Activated T-cell treated with anti-CD3 and anti-CD28 coated beads, Interleukin-2, amount 50 U/mL, for 72 hours (primary cell): ENCODE data around the gene GFAP. TPM values are rescaled to one million over a fixed set of nuclear protein-coding genes. Genes with fewer than 3 reads are reported as not detected.

Experiments
- ATAC-seq, 2 donors: fragments of 150-1000 bp; cut with Tn5 transposase; replicated peaks in 1 of 2; 2 replicates each; pipeline ENCODE4 v1.10.0; 2021; ENCODE audit warnings: moderate library complexity in 2 of 2, mild to moderate bottlenecking in 1 of 2
- DNase-seq, 2 donors: peaks; one replicate each; pipeline ENCODE4 v3.0.0; 2021 to 2022; ENCODE audit warnings: mixed read lengths in 1 of 2
- H3K27ac Mint-ChIP-seq: one replicate; pipeline ENCODE4 v1.8.0; 2022; ENCODE audit warnings: mild to moderate bottlenecking, moderate library complexity, mixed read lengths
- H3K27me3 Mint-ChIP-seq: one replicate; pipeline ENCODE4 v1.8.0; 2022; ENCODE audit warnings: low read depth, mixed read lengths
- H3K36me3 Mint-ChIP-seq, 2 donors: one replicate each; pipeline ENCODE4 v1.8.0; 2022; ENCODE audit warnings: mixed read lengths in 2 of 2, mild to moderate bottlenecking in 1 of 2; ENCODE audit not compliant: insufficient read depth in 2 of 2
- H3K4me1 Mint-ChIP-seq: one replicate; pipeline ENCODE4 v1.8.0; 2022; ENCODE audit warnings: low read depth, mixed read lengths
- H3K4me3 Mint-ChIP-seq, 2 donors: one replicate each; pipeline ENCODE4 v1.8.0; 2022; ENCODE audit warnings: mild to moderate bottlenecking in 2 of 2, mixed read lengths in 2 of 2, moderate library complexity in 2 of 2
- H3K9me3 Mint-ChIP-seq, 2 donors: one replicate each; pipeline ENCODE4 v1.8.0; 2022; ENCODE audit warnings: mixed read lengths in 2 of 2
- total RNA-seq, 2 donors: library from RNA; stranded (reverse); gene quantifications; one replicate each; pipeline ENCODE4 v1.2.3, GENCODE V29; 2022

GFAP gene
- total RNA-seq, 2 donors from 2014 or later = not detected

GRCh38 chr17:44871556-44871955 lies 43.7 kb downstream of the GFAP start:
- Mint-ChIP-seq H3K27me3 (no peaks in the 10 kb centered on the region), H3K9me3 (no peaks in the 10 kb centered on the region), H3K27ac (no peak overlapping the region), H3K4me3 (no peak overlapping the region), H3K4me1 (no peaks in the 10 kb centered on the region), H3K36me3 (peaks cover 2 to 12% of the 10 kb centered on the region in 2 donors)
- no peak for DNase-seq
- ATAC-seq = no peak

- ATAC-seq (no peak), DNase-seq (no peak)
- Mint-ChIP-seq H3K27me3 (no peaks in the 10 kb centered on the region), H3K4me1 (no peaks in the 10 kb centered on the region), H3K27ac (no peak overlapping the region), H3K4me3 (no peak overlapping the region), H3K9me3 (no peaks in the 10 kb centered on the region), H3K36me3 (peaks cover 3 to 9% of the 10 kb centered on the region in 2 donors)
These were observed 47.5 kb downstream of the GFAP start for GRCh38 chr17:44867841-44868240.

- no peaks in the 10 kb centered on the region for H3K9me3 Mint-ChIP-seq
- H3K4me1 Mint-ChIP-seq = no peaks in the 10 kb centered on the region
- ATAC-seq (no peak), DNase-seq (no peak)
- no peak overlapping the region for H3K27ac Mint-ChIP-seq
- H3K36me3 Mint-ChIP-seq = peaks cover 3 to 16% of the 10 kb centered on the region in 2 donors
- no peaks in the 10 kb centered on the region for H3K27me3 Mint-ChIP-seq
- H3K4me3 Mint-ChIP-seq = no peak overlapping the region
These were observed 49.4 kb downstream of the GFAP start for GRCh38 chr17:44865931-44866330.

- Mint-ChIP-seq H3K27me3 (no peaks in the 10 kb centered on the region), H3K27ac (peak overlapping the region; percentile 28), H3K9me3 (no peaks in the 10 kb centered on the region), H3K4me1 (no peaks in the 10 kb centered on the region), H3K36me3 (peaks cover 3 to 16% of the 10 kb centered on the region in 2 donors), H3K4me3 (no peak overlapping the region)
- ATAC-seq = peak; percentile 51 to 59
- peak; percentile 70 to 74 for DNase-seq
These were observed 50.1 kb downstream of the GFAP start for GRCh38 chr17:44865231-44865660.

- DNase-seq = no peak
- H3K36me3 Mint-ChIP-seq = peaks cover 3 to 18% of the 10 kb centered on the region in 2 donors
- ATAC-seq = peak; percentile 21 to 24
- H3K27ac Mint-ChIP-seq = no peak overlapping the region
- no peaks in the 10 kb centered on the region for H3K27me3 Mint-ChIP-seq
- H3K4me3 Mint-ChIP-seq = no peak overlapping the region
- H3K9me3 Mint-ChIP-seq = no peaks in the 10 kb centered on the region
- H3K4me1 Mint-ChIP-seq = no peaks in the 10 kb centered on the region
These were observed 50.5 kb downstream of the GFAP start for GRCh38 chr17:44864831-44865230.

- Mint-ChIP-seq H3K9me3 (no peaks in the 10 kb centered on the region), H3K36me3 (peaks cover 4 to 14% of the 10 kb centered on the region in 2 donors), H3K4me3 (no peak overlapping the region), H3K27me3 (no peaks in the 10 kb centered on the region), H3K4me1 (no peaks in the 10 kb centered on the region), H3K27ac (no peak overlapping the region)
- no peak for DNase-seq
- ATAC-seq = no peak
These were observed 52.0 kb downstream of the GFAP start for GRCh38 chr17:44863061-44863918.

- DNase-seq = no peak
- Mint-ChIP-seq H3K36me3 (peaks cover 4 to 14% of the 10 kb centered on the region in 2 donors), H3K4me1 (no peaks in the 10 kb centered on the region), H3K4me3 (no peak overlapping the region), H3K27me3 (no peaks in the 10 kb centered on the region), H3K27ac (no peak overlapping the region), H3K9me3 (no peaks in the 10 kb centered on the region)
- no peak for ATAC-seq
These were observed 52.9 kb downstream of the GFAP start for GRCh38 chr17:44862278-44862914.

GRCh38 chr17:44859701-44860100 lies 55.6 kb downstream of the GFAP start:
- ATAC-seq = no peak
- no peak overlapping the region for H3K27ac Mint-ChIP-seq
- no peaks in the 10 kb centered on the region for H3K4me1 Mint-ChIP-seq
- DNase-seq = no peak
- no peaks in the 10 kb centered on the region for H3K27me3 Mint-ChIP-seq
- peaks cover 3 to 18% of the 10 kb centered on the region in 2 donors for H3K36me3 Mint-ChIP-seq
- H3K9me3 Mint-ChIP-seq = no peaks in the 10 kb centered on the region
- no peak overlapping the region for H3K4me3 Mint-ChIP-seq

GRCh38 chr17:44854192-44854591 lies 61.1 kb downstream of the GFAP start:
- DNase-seq (no peak), ATAC-seq (no peak)
- peaks cover 4 to 18% of the 10 kb centered on the region in 2 donors for H3K36me3 Mint-ChIP-seq
- no peak overlapping the region for H3K4me3 Mint-ChIP-seq
- peak overlapping the region; percentile 45 for H3K27ac Mint-ChIP-seq
- H3K27me3 Mint-ChIP-seq = no peaks in the 10 kb centered on the region
- no peaks in the 10 kb centered on the region for H3K4me1 Mint-ChIP-seq
- no peaks in the 10 kb centered on the region for H3K9me3 Mint-ChIP-seq

Other genes with a start within 250 kb of the GFAP start
- gene CCDC43, start 225.7 kb downstream of the GFAP start, total RNA-seq = 10 to 100 TPM; 22.7 to 25.2 TPM
- 10 to 100 TPM; 24.7 to 34.4 TPM for gene DBF4B, start 206.8 kb downstream of the GFAP start, total RNA-seq
- 1 to 10 TPM in 1 of 2 donors, under 1 TPM in 1; 0.56 to 1.6 TPM for gene ADAM11, start 156.5 kb downstream of the GFAP start, total RNA-seq
- 1 to 10 TPM; 2.3 to 4.7 TPM for gene GJC1, start 85.2 kb downstream of the GFAP start, total RNA-seq
- not detected for gene HIGD1B, start 67.6 kb downstream of the GFAP start, total RNA-seq
- gene EFTUD2, start 16.1 kb downstream of the GFAP start, total RNA-seq = 100 to 1,000 TPM; 123 to 132 TPM
- 10 to 100 TPM; 33.0 to 48.1 TPM for gene KIF18B, start 32.3 kb upstream of the GFAP start, total RNA-seq
- gene C1QL1, start 52.8 kb upstream of the GFAP start, total RNA-seq = 1 to 10 TPM in 1 of 2 donors, under 1 TPM in 1; 0.94 to 2.0 TPM
- gene DCAKD, start 136.1 kb upstream of the GFAP start, total RNA-seq = 10 to 100 TPM; 42.0 to 59.2 TPM
- 100 to 1,000 TPM; 130 to 145 TPM for gene NMT1, start 145.8 kb upstream of the GFAP start, total RNA-seq
- gene PLCD3, start 217.0 kb upstream of the GFAP start, total RNA-seq = 1 to 10 TPM; 3.1 to 4.5 TPM
- gene ACBD4, start 220.2 kb upstream of the GFAP start, total RNA-seq = 10 to 100 TPM; 17.9 to 20.1 TPM
- gene HEXIM1, start 233.0 kb upstream of the GFAP start, total RNA-seq = 10 to 100 TPM; 58.0 to 63.3 TPM
- 10 to 100 TPM; 12.5 to 13.0 TPM for gene HEXIM2, start 246.4 kb upstream of the GFAP start, total RNA-seq